ENCODE data around the gene ABHD12.

Gene ABHD12

DNA sequence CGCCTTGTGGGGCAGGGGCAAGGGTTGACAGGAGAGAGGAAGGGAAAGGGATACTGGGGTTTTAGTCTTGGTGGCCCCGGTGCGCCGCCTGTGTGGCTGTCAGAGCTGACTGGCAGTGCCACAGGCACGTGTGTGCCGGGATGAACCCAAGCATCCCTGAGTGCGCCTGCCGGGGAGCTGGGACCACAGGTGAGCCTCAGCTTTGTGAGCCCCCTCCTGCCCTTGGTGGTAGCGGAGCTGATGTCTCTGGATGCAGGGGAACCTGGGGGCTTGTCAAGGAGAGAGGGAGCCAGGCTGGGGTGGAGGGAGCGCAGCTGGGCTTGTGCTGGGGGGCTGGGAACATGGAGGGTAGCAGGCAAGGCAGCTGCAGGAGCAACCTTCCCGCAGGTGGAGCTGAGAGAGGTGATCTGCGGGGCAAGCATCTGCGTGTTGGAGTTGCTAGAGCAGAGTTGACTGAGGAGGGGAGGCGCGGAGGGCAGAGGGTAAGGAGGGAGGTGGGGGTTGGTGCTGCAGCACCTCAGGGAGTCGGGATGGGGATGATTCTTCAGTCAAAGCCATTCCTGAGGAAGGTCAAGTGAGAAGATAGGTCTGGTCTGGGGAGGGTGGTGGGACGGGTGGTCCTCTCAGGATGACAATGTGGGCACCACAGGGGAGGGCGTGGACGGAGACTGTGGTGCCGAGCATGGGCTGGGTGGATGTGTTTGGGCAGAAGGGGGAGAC is 114.7 kb downstream of the ABHD12 start:
- peaks cover 98% of the 10 kb centered on the region for H3K36me3 ChIP-seq (ENCODE audit: control insufficient read depth, insufficient read depth, low read length, severe bottlenecking)
- no peak overlapping the region for H3K4me3 ChIP-seq (ENCODE audit: low read length)
- H3K9ac ChIP-seq (ENCODE audit: low read length): no peak overlapping the region
- no peaks in the 10 kb centered on the region for H3K9me3 ChIP-seq (ENCODE audit: control insufficient read depth, low read length)
- H3K4me1 ChIP-seq (ENCODE audit: control insufficient read depth, insufficient read depth, low read length): peaks cover 10% of the 10 kb centered on the region
- H3K27me3 ChIP-seq (replicated peaks; ENCODE audit: control insufficient read depth, insufficient read depth, low read length): no peaks in the 10 kb centered on the region
- DNase-seq (ENCODE audit: low read depth): no peak

DNA sequence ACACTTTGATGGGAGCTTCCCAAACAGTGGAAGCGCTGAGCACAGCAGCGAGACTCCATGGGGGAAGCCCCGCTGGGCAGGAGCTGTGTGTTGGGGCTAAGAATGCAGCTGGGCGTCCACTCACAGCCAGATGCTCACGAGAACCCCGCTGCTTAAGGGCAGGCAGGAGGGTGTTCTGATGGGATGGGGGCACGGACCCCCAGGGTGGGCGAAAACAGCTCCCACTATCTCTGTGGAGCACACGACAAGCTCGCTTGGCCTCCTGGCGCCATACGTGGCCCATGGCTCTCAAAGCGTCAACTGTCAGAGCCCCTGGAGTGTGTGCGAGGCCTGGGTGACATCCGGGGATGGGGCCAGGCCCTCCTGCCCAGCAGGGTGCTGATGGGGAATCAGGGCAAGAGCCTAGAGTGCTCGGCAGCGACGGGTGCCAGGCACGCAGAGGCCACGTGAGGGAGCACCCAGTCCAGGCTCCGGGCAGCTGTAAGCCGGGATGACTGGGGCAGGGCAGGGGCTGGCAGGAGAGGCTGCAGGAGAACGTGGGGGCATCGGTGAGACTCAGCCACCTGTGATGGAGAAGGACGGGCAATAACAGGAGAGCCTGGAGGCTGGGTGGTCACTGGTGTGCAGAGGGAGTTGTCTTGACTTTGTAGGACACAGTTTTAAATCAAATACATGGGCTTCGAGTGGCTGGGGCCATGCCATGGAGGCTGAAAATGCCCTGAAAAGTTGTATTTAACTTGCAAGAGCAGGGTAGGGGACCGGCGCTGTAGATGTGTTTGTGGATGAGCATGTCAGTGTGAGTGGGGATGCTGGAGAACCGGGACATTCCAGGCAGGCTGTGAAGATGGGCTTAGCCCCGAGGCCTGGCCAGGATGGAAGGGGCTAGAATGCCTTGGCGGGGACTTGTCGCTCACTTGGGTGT is 115.5 kb downstream of the ABHD12 start:
- H3K9me3 ChIP-seq (ENCODE audit: control insufficient read depth, low read length): no peaks in the 10 kb centered on the region
- DNase-seq (ENCODE audit: low read depth): no peak
- peaks cover 96% of the 10 kb centered on the region for H3K36me3 ChIP-seq (ENCODE audit: control insufficient read depth, insufficient read depth, low read length, severe bottlenecking)
- H3K4me1 ChIP-seq (ENCODE audit: control insufficient read depth, insufficient read depth, low read length): peaks cover 10% of the 10 kb centered on the region
- no peak overlapping the region for H3K9ac ChIP-seq (ENCODE audit: low read length)
- no peaks in the 10 kb centered on the region for H3K27me3 ChIP-seq (replicated peaks; ENCODE audit: control insufficient read depth, insufficient read depth, low read length)
- H3K4me3 ChIP-seq (ENCODE audit: low read length): no peak overlapping the region

DNA sequence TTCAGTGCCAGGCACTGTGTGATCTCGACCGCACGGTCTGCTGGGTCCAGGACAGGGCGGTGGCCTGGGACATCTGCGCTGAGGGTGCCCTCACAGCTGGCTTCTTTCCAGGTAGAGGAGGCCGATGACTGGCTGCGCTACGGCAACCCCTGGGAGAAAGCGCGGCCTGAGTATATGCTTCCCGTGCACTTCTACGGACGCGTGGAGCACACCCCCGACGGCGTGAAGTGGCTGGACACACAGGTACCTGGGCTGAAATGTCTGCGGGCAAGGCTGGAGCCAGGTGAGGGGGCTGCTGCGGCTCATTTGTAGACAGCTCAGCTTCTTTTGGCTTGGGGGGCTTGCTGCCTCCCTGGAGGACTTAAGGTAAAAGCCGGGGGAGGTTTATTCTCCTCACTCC is 116.2 kb downstream of the ABHD12 start:
- no peaks in the 10 kb centered on the region for H3K9me3 ChIP-seq (ENCODE audit: control insufficient read depth, low read length)
- DNase-seq (ENCODE audit: low read depth): no peak
- no peak overlapping the region for H3K9ac ChIP-seq (ENCODE audit: low read length)
- peaks cover 94% of the 10 kb centered on the region for H3K36me3 ChIP-seq (ENCODE audit: control insufficient read depth, insufficient read depth, low read length, severe bottlenecking)
- peaks cover 10% of the 10 kb centered on the region for H3K4me1 ChIP-seq (ENCODE audit: control insufficient read depth, insufficient read depth, low read length)
- no peak overlapping the region for H3K4me3 ChIP-seq (ENCODE audit: low read length)
- H3K27me3 ChIP-seq (replicated peaks; ENCODE audit: control insufficient read depth, insufficient read depth, low read length): no peaks in the 10 kb centered on the region

DNA sequence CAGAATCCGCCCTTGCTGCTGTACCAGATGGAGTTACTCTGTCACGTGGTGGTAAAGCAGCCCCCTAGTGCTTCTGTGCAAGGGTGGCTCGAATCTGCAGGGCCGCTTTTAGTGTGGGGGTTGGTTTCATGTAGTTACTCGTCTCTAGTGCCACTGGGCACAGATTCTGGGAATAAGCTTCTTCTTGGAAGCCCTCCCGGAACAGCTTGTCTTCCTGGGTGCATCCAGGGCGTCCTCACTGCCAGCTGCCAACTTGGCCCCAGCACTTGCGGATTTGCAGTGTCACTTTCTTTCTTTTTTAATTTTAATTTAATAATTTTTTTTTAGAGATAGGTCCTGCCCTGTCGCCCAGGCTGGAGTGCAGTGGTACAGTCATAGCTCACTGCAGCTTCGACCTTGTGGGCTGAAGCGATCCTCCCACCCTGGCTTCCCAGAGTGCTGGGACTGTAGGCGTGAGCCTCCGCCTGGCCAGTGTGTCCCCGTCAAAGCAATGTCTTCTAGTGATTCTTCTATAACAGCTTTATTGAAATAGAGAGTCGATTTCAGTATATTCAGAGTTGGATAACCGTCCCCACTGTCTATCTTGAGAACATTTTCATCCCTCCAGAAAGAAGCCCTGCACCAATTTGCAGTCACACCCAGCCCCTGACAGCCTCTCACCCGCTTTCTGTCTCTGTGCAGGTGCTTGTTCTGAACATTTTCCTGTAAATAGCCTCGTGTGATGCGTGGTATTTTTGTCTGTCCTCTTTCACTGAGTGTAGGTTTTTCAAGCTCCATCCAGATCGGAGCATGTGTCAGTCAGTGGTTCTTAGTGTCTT is 116.9 kb downstream of the ABHD12 start:
- Histone ChIP-seq H3K4me1 (ENCODE audit: control insufficient read depth, insufficient read depth, low read length) (peaks cover 10% of the 10 kb centered on the region), H3K9ac (ENCODE audit: low read length) (no peak overlapping the region), H3K36me3 (ENCODE audit: control insufficient read depth, insufficient read depth, low read length, severe bottlenecking) (peaks cover 94% of the 10 kb centered on the region), H3K9me3 (ENCODE audit: control insufficient read depth, low read length) (no peaks in the 10 kb centered on the region), H3K27me3 (replicated peaks; ENCODE audit: control insufficient read depth, insufficient read depth, low read length) (no peaks in the 10 kb centered on the region), H3K4me3 (ENCODE audit: low read length) (no peak overlapping the region)
- DNase-seq (ENCODE audit: low read depth): no peak

DNA sequence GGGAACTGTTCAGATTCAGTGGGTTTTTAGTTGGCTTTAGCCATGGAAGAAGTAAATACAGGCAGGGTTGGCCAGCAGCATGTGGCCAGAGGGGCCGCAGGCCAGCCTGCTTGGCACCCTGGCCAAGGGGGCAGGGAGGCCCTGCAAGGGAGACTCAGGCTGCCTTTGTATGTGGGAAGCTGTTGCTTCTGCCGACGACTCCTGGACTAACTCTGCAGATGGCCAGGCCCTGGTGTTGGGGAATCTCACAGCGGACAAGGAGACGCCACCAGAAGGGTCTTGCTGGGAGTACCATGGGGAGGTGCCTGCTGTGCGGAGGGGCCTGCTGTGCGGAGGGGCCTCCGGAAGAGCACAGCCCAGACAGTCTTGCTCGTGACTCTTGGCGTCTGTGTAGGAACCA is 117.6 kb downstream of the ABHD12 start:
- H3K36me3 ChIP-seq (ENCODE audit: control insufficient read depth, insufficient read depth, low read length, severe bottlenecking): peaks cover 88% of the 10 kb centered on the region
- no peak for DNase-seq (ENCODE audit: low read depth)
- H3K9me3 ChIP-seq (ENCODE audit: control insufficient read depth, low read length): no peaks in the 10 kb centered on the region
- H3K27me3 ChIP-seq (replicated peaks; ENCODE audit: control insufficient read depth, insufficient read depth, low read length): no peaks in the 10 kb centered on the region
- no peak overlapping the region for H3K9ac ChIP-seq (ENCODE audit: low read length)
- no peak overlapping the region for H3K4me3 ChIP-seq (ENCODE audit: low read length)
- peaks cover 10% of the 10 kb centered on the region for H3K4me1 ChIP-seq (ENCODE audit: control insufficient read depth, insufficient read depth, low read length)

DNA sequence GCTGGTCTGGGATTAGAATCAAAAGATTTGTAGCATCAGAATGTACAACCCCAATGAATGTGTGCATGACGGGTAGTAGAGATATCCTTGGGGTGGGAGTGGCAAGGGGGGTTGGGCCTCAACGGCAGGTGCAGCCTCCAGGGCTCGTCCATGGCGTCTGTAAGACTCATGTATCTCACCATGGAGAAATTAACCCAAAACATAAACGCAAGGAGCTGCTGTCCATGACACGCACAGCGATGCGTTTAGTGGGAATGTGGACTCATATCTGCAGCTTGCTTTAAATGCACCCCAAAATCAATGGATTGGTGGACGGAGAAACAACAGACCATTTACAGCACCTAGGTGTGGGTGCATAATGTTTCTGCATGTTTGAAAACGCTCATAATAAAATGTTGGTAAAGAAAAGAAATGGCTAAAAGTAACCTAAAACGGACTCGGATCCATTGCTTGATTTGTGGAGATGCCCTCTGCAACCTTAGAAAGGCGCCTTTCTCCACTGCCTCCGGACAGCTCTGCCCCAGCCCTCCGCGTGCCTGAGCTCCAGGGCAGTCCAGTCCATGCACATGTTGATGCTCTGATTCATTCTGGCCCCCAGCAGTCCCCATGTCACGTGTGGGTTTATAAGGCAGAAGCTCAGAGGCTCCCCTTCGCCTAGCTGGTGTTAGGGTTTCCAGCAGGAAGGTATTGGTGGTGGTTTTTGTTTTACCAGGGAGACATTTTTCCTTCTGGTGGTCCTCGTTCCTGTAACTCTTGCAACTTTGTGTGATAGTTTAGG is 118.2 kb downstream of the ABHD12 start:
- Histone ChIP-seq H3K4me1 (ENCODE audit: control insufficient read depth, insufficient read depth, low read length) (peaks cover 10% of the 10 kb centered on the region), H3K9me3 (ENCODE audit: control insufficient read depth, low read length) (no peaks in the 10 kb centered on the region), H3K9ac (ENCODE audit: low read length) (no peak overlapping the region), H3K36me3 (ENCODE audit: control insufficient read depth, insufficient read depth, low read length, severe bottlenecking) (peaks cover 82% of the 10 kb centered on the region), H3K4me3 (ENCODE audit: low read length) (no peak overlapping the region), H3K27me3 (replicated peaks; ENCODE audit: control insufficient read depth, insufficient read depth, low read length) (no peaks in the 10 kb centered on the region)
- no peak for DNase-seq (ENCODE audit: low read depth)

DNA sequence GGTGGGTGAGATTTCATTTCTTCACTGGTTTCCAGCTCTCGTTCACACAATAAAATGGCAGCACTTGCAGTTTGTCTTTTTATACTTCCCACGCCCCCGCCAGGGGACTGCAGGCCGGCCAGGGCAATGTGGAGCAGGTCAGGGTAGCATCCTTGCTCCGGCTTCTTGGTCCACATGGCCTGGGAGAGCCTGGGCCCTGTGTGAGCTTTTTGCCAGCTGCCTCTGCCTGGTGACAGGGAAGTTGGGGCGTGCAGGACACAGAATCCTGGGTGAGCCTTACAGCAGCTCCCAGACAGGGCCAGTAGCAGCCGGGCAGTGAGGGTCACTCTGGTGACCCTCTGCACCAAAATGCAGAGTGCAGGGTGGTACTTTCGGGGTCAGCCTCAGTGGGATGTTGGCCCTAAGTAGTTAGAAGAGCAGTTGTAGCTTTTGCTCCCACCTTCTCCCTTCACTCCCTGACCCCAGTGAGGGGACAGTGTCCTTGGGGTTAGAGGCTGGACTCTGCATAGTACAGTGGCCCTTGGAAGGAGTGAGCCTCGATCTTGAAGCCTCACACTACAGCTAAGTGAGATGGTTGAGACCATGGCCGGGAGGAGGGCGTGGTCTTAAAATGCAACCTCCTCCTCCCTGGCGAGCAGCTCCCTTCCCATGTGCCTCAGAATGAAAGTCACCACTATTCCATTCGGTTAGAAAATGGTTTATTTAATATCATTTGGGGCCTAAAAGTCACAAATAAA is 119.0 kb downstream of the ABHD12 start:
- Histone ChIP-seq H3K36me3 (ENCODE audit: control insufficient read depth, insufficient read depth, low read length, severe bottlenecking) (peaks cover 74% of the 10 kb centered on the region), H3K9me3 (ENCODE audit: control insufficient read depth, low read length) (no peaks in the 10 kb centered on the region), H3K4me1 (ENCODE audit: control insufficient read depth, insufficient read depth, low read length) (peaks cover 10% of the 10 kb centered on the region), H3K27me3 (replicated peaks; ENCODE audit: control insufficient read depth, insufficient read depth, low read length) (no peaks in the 10 kb centered on the region), H3K4me3 (ENCODE audit: low read length) (no peak overlapping the region), H3K9ac (ENCODE audit: low read length) (no peak overlapping the region)
- DNase-seq (ENCODE audit: low read depth): no peak

DNA sequence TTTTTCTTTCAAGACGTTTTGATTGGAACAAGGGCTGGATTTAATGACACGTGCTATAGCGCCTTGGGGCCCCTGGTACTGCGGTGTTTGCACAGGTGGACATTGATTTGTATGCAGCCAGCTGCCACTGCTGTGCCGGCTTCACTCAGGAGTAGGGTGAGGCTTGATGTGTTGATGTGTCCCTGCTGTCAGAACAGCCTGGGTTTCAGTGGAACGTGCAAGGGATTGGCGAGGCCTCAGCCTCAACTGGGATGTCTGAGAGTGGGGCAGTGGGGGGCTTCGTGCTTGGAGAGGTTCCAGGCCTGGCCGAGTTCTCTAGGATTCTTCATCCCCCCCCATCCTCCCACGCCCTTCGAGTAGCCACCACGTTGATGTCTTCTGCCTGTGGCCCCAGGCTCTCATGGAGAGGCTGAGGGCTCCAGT is 119.8 kb downstream of the ABHD12 start:
- H3K36me3 ChIP-seq (ENCODE audit: control insufficient read depth, insufficient read depth, low read length, severe bottlenecking): peaks cover 66% of the 10 kb centered on the region
- no peaks in the 10 kb centered on the region for H3K27me3 ChIP-seq (replicated peaks; ENCODE audit: control insufficient read depth, insufficient read depth, low read length)
- H3K9ac ChIP-seq (ENCODE audit: low read length): no peak overlapping the region
- no peak for DNase-seq (ENCODE audit: low read depth)
- H3K4me1 ChIP-seq (ENCODE audit: control insufficient read depth, insufficient read depth, low read length): peaks cover 10% of the 10 kb centered on the region
- no peaks in the 10 kb centered on the region for H3K9me3 ChIP-seq (ENCODE audit: control insufficient read depth, low read length)
- H3K4me3 ChIP-seq (ENCODE audit: low read length): no peak overlapping the region

DNA sequence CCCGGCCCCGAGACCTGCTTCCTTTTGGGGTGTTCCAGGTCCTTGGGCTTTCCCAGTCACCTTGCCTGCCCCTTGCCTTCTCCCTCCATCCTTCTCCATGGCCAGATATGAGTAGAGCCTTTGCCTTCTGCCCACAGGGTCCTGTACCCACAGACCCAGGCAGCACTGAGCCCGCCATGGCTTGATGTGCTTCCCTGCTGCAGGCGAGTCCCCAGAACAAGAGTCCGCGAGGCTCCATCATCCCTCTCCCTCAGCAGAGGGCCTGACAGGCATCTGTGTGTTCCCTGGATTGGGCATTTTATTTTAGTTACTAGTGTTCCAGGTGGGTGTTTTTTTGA is 120.8 kb downstream of the ABHD12 start:
- no peaks in the 10 kb centered on the region for H3K27me3 ChIP-seq (replicated peaks; ENCODE audit: control insufficient read depth, insufficient read depth, low read length)
- H3K9ac ChIP-seq (ENCODE audit: low read length): no peak overlapping the region
- no peak overlapping the region for H3K4me3 ChIP-seq (ENCODE audit: low read length)
- peaks cover 57% of the 10 kb centered on the region for H3K36me3 ChIP-seq (ENCODE audit: control insufficient read depth, insufficient read depth, low read length, severe bottlenecking)
- no peak for DNase-seq (ENCODE audit: low read depth)
- H3K4me1 ChIP-seq (ENCODE audit: control insufficient read depth, insufficient read depth, low read length): peaks cover 10% of the 10 kb centered on the region
- no peaks in the 10 kb centered on the region for H3K9me3 ChIP-seq (ENCODE audit: control insufficient read depth, low read length)

DNA sequence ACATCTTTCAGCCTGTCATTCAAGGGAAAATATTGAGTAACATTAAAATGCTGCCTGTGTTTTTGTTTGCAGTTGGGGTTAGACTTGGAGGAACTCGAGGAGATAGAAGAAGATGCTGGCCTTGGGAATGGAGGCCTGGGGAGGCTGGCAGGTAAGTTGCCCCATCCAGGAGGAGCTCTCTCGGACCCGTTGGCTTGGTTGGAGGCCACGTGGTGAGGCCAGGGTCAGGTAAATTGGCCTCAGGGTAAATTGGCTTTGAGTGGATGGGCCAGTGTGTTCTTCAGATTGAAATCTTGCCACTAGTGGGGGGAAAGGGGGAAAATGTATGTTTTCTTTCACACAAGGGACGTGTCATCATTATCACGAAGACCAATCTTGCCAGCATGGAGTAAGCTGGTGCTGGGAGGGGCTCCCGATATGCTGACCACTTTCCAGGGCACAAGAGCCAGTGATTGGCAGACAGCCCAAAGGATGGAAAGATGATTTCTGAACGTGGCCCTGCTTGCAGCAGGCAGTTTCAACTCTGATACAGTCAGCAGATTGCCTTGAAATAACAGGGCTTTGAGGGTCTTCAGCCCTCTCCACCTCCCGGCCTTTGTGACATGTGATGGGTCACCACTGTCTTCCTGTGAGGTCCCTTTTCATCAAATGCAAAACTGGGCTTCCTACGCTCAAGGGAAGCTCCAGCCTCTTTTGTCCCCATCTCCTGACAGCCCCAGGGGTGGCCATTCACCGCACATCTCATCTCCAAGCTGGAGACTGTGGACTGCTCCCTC is 121.4 kb downstream of the ABHD12 start:
- Histone ChIP-seq H3K4me3 (ENCODE audit: low read length) (no peak overlapping the region), H3K36me3 (ENCODE audit: control insufficient read depth, insufficient read depth, low read length, severe bottlenecking) (peaks cover 52% of the 10 kb centered on the region), H3K9ac (ENCODE audit: low read length) (no peak overlapping the region), H3K27me3 (replicated peaks; ENCODE audit: control insufficient read depth, insufficient read depth, low read length) (no peaks in the 10 kb centered on the region), H3K4me1 (ENCODE audit: control insufficient read depth, insufficient read depth, low read length) (peaks cover 10% of the 10 kb centered on the region), H3K9me3 (ENCODE audit: control insufficient read depth, low read length) (no peaks in the 10 kb centered on the region)
- DNase-seq (ENCODE audit: low read depth): no peak

All from adipocyte (in vitro differentiated cells).